ENCODE data around the gene NME5. TPM values are rescaled to one million over a fixed set of nuclear protein-coding genes. Genes with fewer than 3 reads are reported as not detected.

The NME5 gene
- total and polyA plus RNA-seq, 2 of the 8 experiments (the other 6 are each of a cell fraction or from before 2014, with no cell fraction given): 0.48 to 0.89 TPM

DNA sequence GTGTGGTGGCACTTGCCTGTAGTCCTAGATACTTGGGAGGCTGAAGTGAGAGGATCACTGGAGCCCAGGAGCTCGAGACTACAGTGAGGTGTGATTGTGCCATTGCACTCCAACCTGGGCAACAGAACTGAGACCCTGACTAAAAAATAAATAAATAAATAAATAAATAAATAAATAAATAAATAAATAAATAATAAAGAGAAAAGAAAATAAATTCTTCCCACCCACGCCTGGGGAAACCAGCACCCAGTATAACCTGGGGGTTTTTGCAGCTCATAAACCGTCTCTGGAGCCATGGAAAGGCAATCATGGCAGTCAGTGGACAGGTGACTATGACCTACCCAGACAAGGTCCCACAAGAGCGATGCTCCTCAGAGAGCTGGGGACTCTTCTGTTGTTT, 47.5 kb downstream of the NME5 start:
- Histone ChIP-seq H4K5ac (ENCODE audit: insufficient read length, low read depth, low read length) (no peak overlapping the region), H4K91ac (replicated peaks; ENCODE audit: insufficient read length, low read length) (no peak overlapping the region), H2BK15ac (ENCODE audit: low read length) (no peak overlapping the region), H4K8ac (ENCODE audit: extremely low read depth, insufficient read depth, low read length) (no peak overlapping the region), H3K9me3 (ENCODE audit: insufficient read depth in 2 of 2, low read depth in 1 of 2, low read length in 1 of 2) (no peaks in the 10 kb centered on the region), H3K23ac (ENCODE audit: insufficient read length) (no peak overlapping the region), H3K56ac (replicated peaks; ENCODE audit: insufficient read length, low read depth, low read length) (no peak overlapping the region), H3K14ac (ENCODE audit: insufficient read length) (no peak overlapping the region), H2BK120ac (replicated peaks; ENCODE audit: low read depth, low read length) (no peak overlapping the region), H2BK5ac (ENCODE audit: low read depth, low read length) (no peak overlapping the region), H3K4me2 (ENCODE audit: insufficient read depth in 1 of 2, low read depth in 2 of 2, low read length in 2 of 2) (no peak overlapping the region), H3K27ac (ENCODE audit: low read depth, low read length) (no peak overlapping the region), H3K27me3 (replicated peaks in 1 of 4; ENCODE audit: control insufficient read depth in 3 of 4, extremely low read depth in 1 of 4, insufficient read depth in 3 of 4, low read length in 3 of 4) (peaks cover 38 to 68% (median 65%) of the 10 kb centered on the region in 4 experiments), H3K18ac (ENCODE audit: extremely low read depth, low read length) (no peak overlapping the region), H3K36me3 (ENCODE audit: control insufficient read depth in 2 of 4, insufficient read depth in 4 of 4, low read length in 3 of 4) (no peaks in the 10 kb centered on the region), H3K23me2 (ENCODE audit: low read depth, low read length) (peaks cover 4% of the 10 kb centered on the region; the same call in 1 of the 2 replicates), H2AFZ (ENCODE audit: low read length) (no peak overlapping the region), H3K9ac (replicated peaks in 1 of 4; ENCODE audit: extremely low read depth in 1 of 4, low read depth in 3 of 4, low read length in 3 of 4) (no peak overlapping the region), H2AK5ac (ENCODE audit: low read depth, low read length) (no peak overlapping the region), H2BK12ac (ENCODE audit: low read depth, low read length) (no peak overlapping the region), H3K4ac (replicated peaks; ENCODE audit: insufficient read length, low read depth, low read length) (no peak overlapping the region), H3K4me1 (replicated peaks in 1 of 4; ENCODE audit: control insufficient read depth in 3 of 4, insufficient read depth in 4 of 4, low read length in 3 of 4) (peaks cover 12 to 23% (median 20%) of the 10 kb centered on the region in 4 experiments), H3K4me3 (ENCODE audit: extremely low read depth in 1 of 4, insufficient read depth in 2 of 4, low read depth in 3 of 4, low read length in 4 of 4) (no peak overlapping the region), H4K20me1 (replicated peaks in 1 of 2; ENCODE audit: control insufficient read depth in 1 of 2, insufficient read depth in 2 of 2, low read length in 2 of 2) (peaks cover 2 to 3% of the 10 kb centered on the region in 2 experiments), H3K79me2 (ENCODE audit: control insufficient read depth in 1 of 2, insufficient read depth in 2 of 2, low read length in 2 of 2) (no peaks in the 10 kb centered on the region), H3K79me1 (ENCODE audit: low read depth, low read length) (no peaks in the 10 kb centered on the region; the same call in 1 of the 2 replicates), H2BK20ac (ENCODE audit: low read length) (no peak overlapping the region)
- DNase-seq (ENCODE audit: low read depth in 1 of 2, low spot score in 2 of 2) (no peak), FAIRE-seq (no peak)
- ChIA-PET POLR2A (ENCODE audit: partially characterized antibody) (no interaction called here), CTCF (ENCODE audit: partially characterized antibody) (interaction anchor here (0.6 to 5.6 kb wide), 9 partner anchors 9 to 1481 kb away, joined by 3 to 35 read pairs (median 6); no protein-coding TSS in a partner anchor)
- WGBS, 2 experiments (ENCODE audit: extremely low coverage in 1 of 2, insufficient coverage in 1 of 2, insufficient read length in 1 of 2, insufficient replicate concordance in 2 of 2, low coverage in 1 of 2, low lambda C conversion rate in 2 of 2, missing lambda C conversion rate in 1 of 2): 81% methylated on average over 4 of the region's 4 CpGs; no CpG with 5 or more reads in 1 of the 2 experiments
- TF ChIP-seq CHD1 (IDR thresholded peaks at IDR 0.05; ENCODE audit: low read depth, low read length) (no peak), KDM1A (IDR thresholded peaks at IDR 0.05; ENCODE audit: borderline replicate concordance, low read length) (no peak), FOSL1 (IDR thresholded peaks at IDR 0.05; ENCODE audit: insufficient read depth, low read depth, low read length) (no peak), SRF (IDR thresholded peaks at IDR 0.05; ENCODE audit: low read depth, low read length) (no peak), RBBP5 (IDR thresholded peaks at IDR 0.05; ENCODE audit: borderline replicate concordance, low read depth, low read length) (no peak), JUND (IDR thresholded peaks at IDR 0.05; ENCODE audit: low read length) (no peak), TEAD4 (IDR thresholded peaks at IDR 0.05; ENCODE audit: low read depth, low read length) (no peak), NRF1 (IDR thresholded peaks at IDR 0.05; ENCODE audit: low read depth, low read length) (no peak), KDM4A (IDR thresholded peaks at IDR 0.05; ENCODE audit: low read depth, low read length, severe bottlenecking) (no peak), SP1 (IDR thresholded peaks at IDR 0.05; ENCODE audit: low read depth, low read length) (no peak), BRCA1 (IDR thresholded peaks at IDR 0.05; ENCODE audit: low read depth, low read length) (no peak), SP2 (IDR thresholded peaks at IDR 0.05; ENCODE audit: low read length) (no peak), SIX5 (IDR thresholded peaks at IDR 0.05; ENCODE audit: low read depth, low read length) (no peak)
- TF ChIP-seq, protein P1, sequence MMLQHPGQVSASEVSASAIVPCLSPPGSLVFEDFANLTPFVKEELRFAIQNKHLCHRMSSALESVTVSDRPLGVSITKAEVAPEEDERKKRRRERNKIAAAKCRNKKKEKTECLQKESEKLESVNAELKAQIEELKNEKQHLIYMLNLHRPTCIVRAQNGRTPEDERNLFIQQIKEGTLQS (IDR thresholded peaks at IDR 0.05; ENCODE audit: insufficient read depth, low read depth, low read length): no peak

Measured in H1 (cell line).